Mesodermal cell (in vitro differentiated cells): Measurements from ENCODE around the gene DLST.

Experiments used
- H3K27ac ChIP-seq: 2 replicates; pipeline ENCODE4 v1.7.0; 2013; ENCODE audit warnings: mild to moderate bottlenecking, low read depth, low read length, moderate library complexity; ENCODE audit not compliant: severe bottlenecking
- H3K36me3 ChIP-seq: 2 replicates; pipeline ENCODE4 v1.7.1; 2013; ENCODE audit warnings: mild to moderate bottlenecking, low read length, moderate library complexity; ENCODE audit not compliant: control insufficient read depth, insufficient read depth
- H3K4me1 ChIP-seq: one replicate; pipeline ENCODE4 v1.7.1; 2013; ENCODE audit warnings: mild to moderate bottlenecking, low read length; ENCODE audit not compliant: insufficient read depth, control insufficient read depth, poor library complexity, severe bottlenecking
- H3K4me3 ChIP-seq: 2 replicates; pipeline ENCODE4 v1.7.0; 2013; ENCODE audit warnings: low read length, control low read depth, mild to moderate bottlenecking; ENCODE audit not compliant: insufficient read depth, poor library complexity, severe bottlenecking; ENCODE audit errors: extremely low read depth
- H3K9me3 ChIP-seq: 2 replicates; pipeline ENCODE4 v1.7.1; 2013; ENCODE audit warnings: mild to moderate bottlenecking, low read length, moderate library complexity; ENCODE audit not compliant: control insufficient read depth
- WGBS, 2 experiments: methylation state at CpG; one replicate each; pipeline ENCODE4 v1.1.5; 2013; ENCODE audit warnings: missing lambda C conversion rate in 2 of 2; ENCODE audit not compliant: insufficient coverage in 2 of 2; 5-methylcytosine and 5-hydroxymethylcytosine counted together

Gene DLST

DNA sequence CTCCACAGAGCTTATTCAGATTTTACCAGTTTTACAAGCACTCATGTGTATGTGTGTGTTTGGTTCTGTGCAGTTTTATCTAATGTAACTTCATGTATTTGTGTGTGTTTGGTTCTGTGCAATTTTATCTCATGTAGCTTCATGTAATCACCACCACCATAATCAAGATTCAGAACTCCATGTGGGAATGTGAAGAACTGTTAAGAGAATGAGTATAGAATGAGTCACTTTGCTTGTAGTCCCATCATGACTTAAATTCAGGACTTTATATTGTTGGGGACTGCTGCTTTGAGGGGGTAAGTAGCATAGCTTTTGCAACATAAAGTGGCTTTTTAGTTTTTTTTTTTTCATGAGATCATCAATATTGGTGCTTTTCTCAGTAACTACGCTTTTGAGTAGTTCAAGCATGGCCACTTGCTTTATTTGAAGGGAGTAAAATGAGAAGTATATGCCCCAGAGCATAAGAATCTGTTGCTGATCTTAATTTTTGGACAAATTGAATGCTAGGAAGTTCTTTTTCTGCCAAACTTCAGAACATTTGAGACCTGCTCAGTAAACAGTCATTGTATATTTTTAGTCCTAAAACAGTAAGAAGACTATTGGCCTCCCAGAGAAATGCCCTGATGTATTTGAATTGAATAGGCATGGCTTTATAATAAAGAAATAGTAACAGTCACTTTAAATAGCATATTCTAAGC lies 34.6 kb upstream of the DLST start:
- no peak overlapping the region for H3K27ac ChIP-seq
- WGBS, 2 experiments, result 91% methylated on average over 1 of the region's 1 CpG; no CpG with 5 or more reads in 1 of the 2 experiments
- H3K36me3 ChIP-seq, result no peaks in the 10 kb centered on the region
- H3K4me3 ChIP-seq, result no peak overlapping the region
- H3K4me1 ChIP-seq, result no peaks in the 10 kb centered on the region
- no peaks in the 10 kb centered on the region for H3K9me3 ChIP-seq

DNA sequence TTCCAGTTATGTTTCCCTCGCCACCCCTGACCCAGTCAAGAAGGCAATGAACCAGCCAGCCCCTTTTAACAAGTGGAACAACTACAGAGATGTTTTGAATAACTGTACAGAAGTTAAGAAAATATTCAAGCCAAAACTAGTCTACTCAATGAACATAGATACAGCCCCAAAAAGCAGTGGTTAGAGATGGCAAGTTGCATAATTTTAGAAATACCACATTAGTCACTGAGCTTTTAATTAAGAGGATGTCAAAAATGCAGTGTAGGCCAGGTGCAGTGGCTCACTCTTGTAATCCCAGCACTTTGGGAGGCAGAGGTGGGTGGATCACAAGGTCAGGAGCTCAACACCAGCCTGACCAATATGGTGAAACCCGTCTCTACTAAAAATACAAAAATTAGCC lies 32.9 kb upstream of the DLST start:
- Histone ChIP-seq H3K27ac (no peak overlapping the region), H3K4me1 (no peaks in the 10 kb centered on the region), H3K9me3 (no peaks in the 10 kb centered on the region), H3K36me3 (no peaks in the 10 kb centered on the region), H3K4me3 (no peak overlapping the region)
- 67 to 100% methylated on average over 1 of the region's 2 CpGs for WGBS, 2 experiments

DNA sequence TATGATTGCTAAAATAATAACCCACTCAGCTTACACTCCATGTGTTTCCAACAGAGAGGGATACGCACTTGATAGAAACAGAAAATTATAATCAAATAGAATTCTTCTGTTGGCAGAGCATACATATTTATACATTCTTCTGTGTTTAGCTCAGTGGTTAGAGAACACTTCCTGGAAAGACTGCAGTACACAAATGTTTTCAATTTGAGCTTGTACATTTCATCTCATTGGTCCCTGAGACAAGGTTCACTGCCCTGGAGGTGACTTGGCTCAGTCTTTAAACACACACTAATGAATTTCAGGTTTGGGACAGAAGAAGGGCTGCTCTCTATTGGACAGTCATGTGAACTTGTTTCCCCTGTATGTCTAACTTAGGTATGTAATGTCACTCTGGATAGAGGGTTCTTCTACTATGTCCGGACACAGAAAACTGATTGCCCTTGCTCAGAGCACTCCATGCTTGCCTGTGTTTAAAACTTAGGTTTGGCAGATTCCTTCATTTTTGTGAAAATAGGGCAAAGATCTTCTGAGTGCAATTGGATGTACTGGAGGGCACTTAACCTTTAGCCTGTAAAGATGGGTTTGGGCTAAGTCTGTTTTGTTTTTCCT lies 28.7 kb upstream of the DLST start:
- Histone ChIP-seq H3K27ac (no peak overlapping the region), H3K4me3 (no peak overlapping the region), H3K36me3 (no peaks in the 10 kb centered on the region), H3K4me1 (no peaks in the 10 kb centered on the region), H3K9me3 (no peaks in the 10 kb centered on the region)
- no CpG with 5 or more reads among the region's 2 CpGs for WGBS, 2 experiments

DNA sequence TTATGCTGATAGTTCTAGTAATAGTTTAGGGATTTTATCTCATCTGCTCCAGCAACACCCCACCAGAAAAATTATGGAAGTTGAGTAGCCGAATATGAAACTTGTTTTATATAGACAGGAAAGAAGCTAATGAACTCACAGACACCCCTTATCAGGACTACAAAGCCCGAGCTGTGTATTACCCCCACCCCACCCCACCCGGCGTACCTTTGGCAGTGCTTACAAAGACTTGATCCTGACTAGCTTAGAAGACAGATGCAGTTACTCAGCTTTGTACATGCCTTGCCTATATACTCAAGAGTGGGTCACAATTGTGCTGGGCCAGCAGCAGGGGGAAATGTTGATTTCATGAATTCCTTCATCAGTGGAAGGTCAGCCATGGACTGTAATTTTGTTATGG lies 28.1 kb upstream of the DLST start:
- Histone ChIP-seq H3K9me3 (no peaks in the 10 kb centered on the region), H3K4me1 (no peaks in the 10 kb centered on the region), H3K4me3 (no peak overlapping the region), H3K27ac (no peak overlapping the region), H3K36me3 (no peaks in the 10 kb centered on the region)
- no CpG with 5 or more reads among the region's 4 CpGs for WGBS, 2 experiments

DNA sequence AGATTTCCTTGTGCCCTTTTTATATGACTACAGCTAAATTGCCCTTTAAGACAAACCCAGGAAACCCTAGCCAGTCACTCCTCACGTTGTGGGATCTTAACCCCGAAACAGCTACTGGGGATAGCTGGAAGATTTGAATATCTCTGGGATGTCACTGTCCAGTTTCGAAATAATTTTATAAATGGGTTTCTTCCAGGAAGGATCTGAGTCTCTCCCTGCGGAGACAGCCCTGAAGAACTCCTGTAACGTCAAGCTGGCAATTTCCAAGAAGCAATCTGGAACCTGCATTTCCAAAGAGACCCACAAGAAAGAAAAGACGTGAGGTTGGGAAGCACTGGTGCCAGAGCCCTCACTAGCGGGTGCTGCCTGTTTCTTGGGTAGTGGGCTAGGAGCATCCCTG lies 26.7 kb upstream of the DLST start:
- Histone ChIP-seq H3K4me1 (no peaks in the 10 kb centered on the region), H3K9me3 (no peaks in the 10 kb centered on the region), H3K27ac (no peak overlapping the region), H3K36me3 (no peaks in the 10 kb centered on the region), H3K4me3 (no peak overlapping the region)
- 90 to 93% methylated on average over 6 to 7 of the region's 7 CpGs for WGBS, 2 experiments

DNA sequence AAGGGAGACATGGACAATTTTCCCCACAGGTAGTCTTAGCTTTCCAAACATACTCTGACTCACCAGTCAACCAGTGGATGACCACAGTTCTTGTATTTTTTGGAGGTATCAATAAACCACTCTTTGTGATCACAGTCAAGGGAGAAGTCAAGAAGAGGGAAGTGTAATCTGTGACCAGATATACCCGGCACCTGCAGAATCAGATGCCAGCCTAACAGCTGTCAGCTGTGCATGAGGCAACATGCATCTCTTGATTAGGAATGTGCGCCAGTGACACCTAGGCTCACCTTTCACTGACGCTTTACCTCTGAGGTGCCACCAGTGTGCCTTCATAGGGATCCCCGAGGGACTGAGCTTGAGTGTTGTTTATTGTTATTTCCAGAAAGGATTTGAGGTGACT lies 25.8 kb upstream of the DLST start:
- WGBS, 2 experiments, result 50 to 61% methylated on average over 2 to 3 of the region's 4 CpGs
- Histone ChIP-seq H3K27ac (no peak overlapping the region), H3K36me3 (no peaks in the 10 kb centered on the region), H3K4me1 (no peaks in the 10 kb centered on the region), H3K9me3 (no peaks in the 10 kb centered on the region), H3K4me3 (no peak overlapping the region)

DNA sequence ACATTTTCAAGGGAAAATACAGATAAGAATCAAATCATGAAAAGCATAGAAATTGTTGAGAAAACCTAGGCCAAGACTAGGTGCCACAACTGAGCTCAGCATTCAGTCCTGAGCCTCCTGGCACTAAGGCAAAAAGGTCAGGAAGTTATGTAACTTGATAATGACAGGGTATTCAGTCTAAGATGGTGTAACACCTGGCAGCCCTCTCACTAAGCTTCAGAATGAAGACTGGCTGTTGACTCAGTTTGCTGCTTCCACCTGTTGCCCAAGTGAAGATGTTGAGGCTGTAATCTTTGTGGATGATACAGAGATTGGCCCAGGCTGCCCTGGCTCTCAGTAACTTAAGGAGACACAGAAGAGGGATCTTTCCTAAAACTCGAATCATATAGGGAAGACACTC lies 25.4 kb upstream of the DLST start:
- no peaks in the 10 kb centered on the region for H3K9me3 ChIP-seq
- WGBS, 2 experiments, result 80 to 83% methylated on average over 1 of the region's 1 CpG
- H3K4me1 ChIP-seq, result no peaks in the 10 kb centered on the region
- H3K27ac ChIP-seq, result no peak overlapping the region
- no peaks in the 10 kb centered on the region for H3K36me3 ChIP-seq
- H3K4me3 ChIP-seq, result no peak overlapping the region

DNA sequence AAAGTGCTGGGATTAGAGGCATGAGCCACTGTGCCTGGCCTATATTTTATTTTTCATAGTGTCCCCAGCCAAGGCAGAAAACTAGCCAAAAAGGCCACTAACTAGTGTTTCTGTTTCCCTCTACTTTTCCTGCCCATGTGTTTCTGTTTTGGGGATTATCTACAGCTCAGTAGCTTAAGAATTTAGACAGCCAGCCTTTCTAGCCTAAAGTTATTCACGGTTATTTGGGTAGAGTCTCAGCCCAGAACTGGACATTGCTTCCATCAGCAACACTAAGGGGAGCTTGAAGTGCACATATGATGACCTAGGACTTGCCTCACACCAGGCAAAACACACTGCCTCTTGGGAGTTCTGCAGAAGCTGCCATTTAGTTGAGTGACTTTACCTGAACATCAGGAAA lies 23.7 kb upstream of the DLST start:
- no CpG with 5 or more reads among the region's 1 CpG for WGBS, 2 experiments
- Histone ChIP-seq H3K4me1 (no peaks in the 10 kb centered on the region), H3K36me3 (no peaks in the 10 kb centered on the region), H3K9me3 (no peaks in the 10 kb centered on the region), H3K4me3 (no peak overlapping the region), H3K27ac (no peak overlapping the region)

DNA sequence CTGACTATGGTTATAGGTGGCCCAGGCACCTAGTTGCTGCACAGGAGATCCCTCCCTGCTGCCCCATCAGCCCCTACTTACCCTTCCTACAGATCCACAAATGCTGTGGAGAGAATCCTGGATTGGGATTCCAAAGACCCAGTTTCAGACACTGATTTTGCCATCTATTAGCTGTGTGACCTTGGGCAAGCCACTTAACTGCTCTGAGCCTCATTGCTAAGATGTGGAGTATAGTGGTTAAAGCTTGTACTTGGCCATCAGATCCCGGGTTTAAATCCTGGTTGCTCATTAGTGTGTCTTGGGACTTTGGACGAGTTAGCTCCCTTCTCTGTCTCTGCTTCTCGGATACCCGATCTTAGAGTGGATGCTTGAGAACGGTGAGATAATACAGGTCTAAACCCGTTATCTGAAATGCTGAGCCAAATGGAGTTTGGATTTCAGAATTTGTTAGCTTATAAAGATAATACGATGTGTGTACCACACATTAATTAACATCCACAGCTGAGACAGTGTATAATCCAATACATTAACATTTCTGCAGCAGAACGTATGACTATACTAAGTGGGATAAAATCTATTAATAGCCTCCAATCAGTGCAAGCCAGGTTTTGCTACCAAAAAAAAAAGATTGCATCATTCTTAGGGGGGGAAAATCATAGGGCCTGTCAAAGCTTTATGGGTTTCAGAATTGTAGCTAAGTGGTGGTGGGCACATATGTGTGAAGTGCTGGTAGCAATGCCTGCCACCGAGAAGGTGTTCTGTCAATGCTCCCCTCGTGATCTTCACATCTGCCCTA lies 21.8 kb upstream of the DLST start:
- no peak overlapping the region for H3K27ac ChIP-seq
- H3K4me3 ChIP-seq, result no peak overlapping the region
- no peaks in the 10 kb centered on the region for H3K9me3 ChIP-seq
- no peaks in the 10 kb centered on the region for H3K36me3 ChIP-seq
- H3K4me1 ChIP-seq, result no peaks in the 10 kb centered on the region
- 69 to 73% methylated on average over 6 to 8 of the region's 10 CpGs for WGBS, 2 experiments

DNA sequence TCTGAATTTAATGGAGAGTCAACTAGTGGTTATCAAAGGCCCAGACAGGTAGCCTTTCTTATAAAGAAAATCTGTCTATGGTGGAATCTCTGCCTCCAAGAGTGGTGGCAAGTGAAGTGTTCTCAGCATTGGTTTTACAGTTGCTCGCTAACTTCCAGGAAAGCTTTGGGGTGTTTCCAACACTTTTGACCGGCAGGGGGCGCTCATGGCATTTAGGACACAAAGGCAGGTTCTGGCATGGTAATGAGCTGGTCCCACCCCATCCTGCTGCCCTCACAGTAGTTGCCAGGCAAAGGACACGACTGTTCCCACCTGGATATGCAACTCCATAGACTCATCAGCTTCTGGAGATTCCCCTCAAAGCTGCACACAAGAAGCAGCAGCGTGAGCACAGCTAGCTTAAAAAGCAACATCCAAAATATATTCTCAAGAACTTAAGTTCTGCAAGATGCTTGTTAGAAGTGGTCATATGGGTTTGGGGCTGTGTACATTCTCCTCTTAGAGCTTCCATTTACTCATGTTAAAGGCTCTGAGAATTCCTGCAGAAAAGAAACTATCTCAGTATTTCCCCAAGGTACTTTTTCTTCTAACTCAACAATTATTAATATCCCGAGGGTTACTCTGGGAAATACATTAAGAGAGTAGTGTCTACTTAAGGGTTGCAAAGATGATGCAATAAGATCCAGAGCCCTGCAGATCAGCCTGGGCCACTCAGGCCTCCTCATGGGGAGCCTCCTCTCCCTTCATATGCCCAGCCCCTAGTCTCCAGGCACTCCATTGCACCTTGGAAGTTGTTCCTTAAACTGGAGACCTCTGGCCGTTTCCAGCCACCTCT lies 20.6 kb upstream of the DLST start:
- Histone ChIP-seq H3K27ac (no peak overlapping the region), H3K9me3 (no peaks in the 10 kb centered on the region), H3K4me3 (no peak overlapping the region), H3K36me3 (no peaks in the 10 kb centered on the region), H3K4me1 (no peaks in the 10 kb centered on the region)
- 5 to 23% methylated on average over 4 to 5 of the region's 7 CpGs for WGBS, 2 experiments
